ENCODE measurements around the gene AJAP1. TPM values are rescaled to one million over a fixed set of nuclear protein-coding genes. Genes with fewer than 3 reads are reported as not detected.

Gene AJAP1
- total and polyA plus RNA-seq, 2 of the 13 experiments (the other 11 are each of a cell fraction or from before 2014, with no cell fraction given) = not detected

DNA sequence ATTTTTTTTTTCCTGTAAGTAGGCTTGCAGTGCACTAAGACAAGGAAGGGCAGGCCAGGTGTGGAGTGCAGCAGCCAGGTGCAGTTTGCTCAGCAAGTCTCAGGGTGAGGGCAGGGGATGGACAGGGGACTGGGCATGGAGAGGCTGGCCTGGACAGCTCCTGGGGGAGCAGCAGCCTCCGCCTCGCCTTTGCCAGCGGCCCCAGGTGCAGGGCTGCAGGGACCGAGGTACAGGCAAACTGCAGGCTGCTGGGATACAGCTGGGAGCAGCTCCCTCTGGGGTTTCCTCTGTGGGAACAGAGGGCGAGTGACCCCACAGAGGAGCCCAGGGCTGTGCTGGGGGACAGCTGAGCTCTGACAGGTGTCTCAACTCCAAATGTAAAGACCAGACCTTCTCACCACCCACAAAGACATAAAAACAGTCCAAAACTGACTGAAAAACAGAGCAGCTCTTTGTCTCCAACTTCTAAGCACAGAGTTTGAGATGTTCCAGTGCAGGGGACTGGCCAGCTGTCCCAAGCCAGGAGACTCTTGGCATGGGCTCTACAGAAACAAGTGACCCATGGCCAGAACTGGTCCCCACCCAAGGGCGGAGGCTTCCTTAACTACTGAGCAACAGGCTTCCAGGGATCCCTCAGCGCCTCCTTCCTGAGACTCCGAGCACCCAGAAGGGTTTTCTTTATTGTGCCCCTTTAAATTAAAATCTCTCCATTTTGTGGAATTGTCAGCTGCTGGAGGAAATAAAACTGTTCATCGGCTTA lies 27.7 kb upstream of the AJAP1 start (continued):
- TF ChIP-seq, protein P1, sequence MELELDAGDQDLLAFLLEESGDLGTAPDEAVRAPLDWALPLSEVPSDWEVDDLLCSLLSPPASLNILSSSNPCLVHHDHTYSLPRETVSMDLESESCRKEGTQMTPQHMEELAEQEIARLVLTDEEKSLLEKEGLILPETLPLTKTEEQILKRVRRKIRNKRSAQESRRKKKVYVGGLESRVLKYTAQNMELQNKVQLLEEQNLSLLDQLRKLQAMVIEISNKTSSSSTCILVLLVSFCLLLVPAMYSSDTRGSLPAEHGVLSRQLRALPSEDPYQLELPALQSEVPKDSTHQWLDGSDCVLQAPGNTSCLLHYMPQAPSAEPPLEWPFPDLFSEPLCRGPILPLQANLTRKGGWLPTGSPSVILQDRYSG (CRISPR knock-in tag; IDR thresholded peaks at IDR 0.05) = no peak
- no peak for TF ChIP-seq MXI1 (IDR thresholded peaks at IDR 0.05; ENCODE audit: borderline replicate concordance, low read depth, low read length)

DNA sequence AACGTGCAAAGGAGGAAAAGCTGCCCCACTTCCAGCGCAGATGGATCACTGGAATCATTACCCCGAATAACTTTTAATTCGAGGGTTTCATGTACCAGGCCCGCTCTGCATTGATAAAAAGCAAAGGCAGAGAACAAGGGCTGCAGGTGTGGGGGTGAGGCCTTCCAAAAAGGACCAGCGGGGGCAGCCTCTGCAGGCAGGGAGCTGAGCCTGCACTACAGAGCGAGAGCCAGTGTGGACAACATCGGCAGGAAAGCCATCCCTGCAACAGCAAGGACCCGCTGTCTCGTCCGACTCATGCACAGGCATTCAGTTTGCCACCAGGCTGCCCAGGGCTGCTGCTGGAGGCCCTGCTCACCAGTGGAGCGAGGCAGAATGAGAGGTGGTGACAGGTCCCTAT lies 27.1 kb upstream of the AJAP1 start:
- peaks cover 2 to 37% of the 10 kb centered on the region in 2 experiments; a peak in 2 of 5 replicates for H3K27me3 ChIP-seq (ENCODE audit: control insufficient read depth in 1 of 2, insufficient read depth in 2 of 2, low read length in 2 of 2)
- ChIA-PET POLR2A (no interaction called here), CTCF (ENCODE audit: low intra/inter-chr PET ratio, low total read pairs) (no interaction called here)
- WGBS (ENCODE audit: low lambda C conversion rate) = 23% methylated on average over 5 of the region's 12 CpGs
- H3K9ac ChIP-seq (ENCODE audit: insufficient read depth, low read depth, low read length) = no peak overlapping the region
- FAIRE-seq = no peak
- no peak overlapping the region for H2AFZ ChIP-seq (ENCODE audit: low read length)
- H3K36me3 ChIP-seq (replicated peaks in 1 of 2; ENCODE audit: control insufficient read depth in 1 of 2, insufficient read depth in 2 of 2, low read length in 2 of 2) = no peaks in the 10 kb centered on the region
- no peaks in the 10 kb centered on the region for H3K79me2 ChIP-seq (ENCODE audit: insufficient read depth, low read length)
- no peak for DNase-seq (ENCODE audit: low spot score)
- H3K4me1 ChIP-seq (ENCODE audit: insufficient read depth, low read length) = no peaks in the 10 kb centered on the region
- 0 out of 2 replicates have a peak, but pooled peaks cover 7% of the 10 kb centered on the region for H4K20me1 ChIP-seq (ENCODE audit: insufficient read depth, low read length)
- intact Hi-C loops (cut with micrococcal nuclease; ENCODE audit: unreplicated experiment) (no loop called here), in situ Hi-C loops (cut with HindIII; ENCODE audit: extremely low pct_ligation_motif_present, low pct_unique_long_range_greater_than_20kb) (no loop called here)
- no peak overlapping the region for H3K4me2 ChIP-seq (ENCODE audit: low read depth, low read length)
- ATAC-seq = no peak
- H3K27ac ChIP-seq (ENCODE audit: extremely low read length, insufficient read depth, low read length) = no peak overlapping the region
- H3K4me3 ChIP-seq (replicated peaks in 1 of 3; ENCODE audit: insufficient read depth in 1 of 3, low read depth in 2 of 3, low read length in 3 of 3) = no peak overlapping the region
- no TSS peak for BruUV-seq (replicated peaks)
- H3K9me3 ChIP-seq (ENCODE audit: low read length) = no peaks in the 10 kb centered on the region
- TF ChIP-seq ZNF557 (CRISPR knock-in tag; IDR thresholded peaks at IDR 0.05) = no peak
- TF ChIP-seq, protein P2, sequence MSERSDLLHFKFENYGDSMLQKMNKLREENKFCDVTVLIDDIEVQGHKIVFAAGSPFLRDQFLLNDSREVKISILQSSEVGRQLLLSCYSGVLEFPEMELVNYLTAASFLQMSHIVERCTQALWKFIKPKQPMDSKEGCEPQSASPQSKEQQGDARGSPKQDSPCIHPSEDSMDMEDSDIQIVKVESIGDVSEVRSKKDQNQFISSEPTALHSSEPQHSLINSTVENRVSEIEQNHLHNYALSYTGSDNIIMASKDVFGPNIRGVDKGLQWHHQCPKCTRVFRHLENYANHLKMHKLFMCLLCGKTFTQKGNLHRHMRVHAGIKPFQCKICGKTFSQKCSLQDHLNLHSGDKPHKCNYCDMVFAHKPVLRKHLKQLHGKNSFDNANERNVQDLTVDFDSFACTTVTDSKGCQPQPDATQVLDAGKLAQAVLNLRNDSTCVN (CRISPR knock-in tag; IDR thresholded peaks at IDR 0.05; ENCODE audit: borderline replicate concordance) = no peak
- TF ChIP-seq, protein P3, sequence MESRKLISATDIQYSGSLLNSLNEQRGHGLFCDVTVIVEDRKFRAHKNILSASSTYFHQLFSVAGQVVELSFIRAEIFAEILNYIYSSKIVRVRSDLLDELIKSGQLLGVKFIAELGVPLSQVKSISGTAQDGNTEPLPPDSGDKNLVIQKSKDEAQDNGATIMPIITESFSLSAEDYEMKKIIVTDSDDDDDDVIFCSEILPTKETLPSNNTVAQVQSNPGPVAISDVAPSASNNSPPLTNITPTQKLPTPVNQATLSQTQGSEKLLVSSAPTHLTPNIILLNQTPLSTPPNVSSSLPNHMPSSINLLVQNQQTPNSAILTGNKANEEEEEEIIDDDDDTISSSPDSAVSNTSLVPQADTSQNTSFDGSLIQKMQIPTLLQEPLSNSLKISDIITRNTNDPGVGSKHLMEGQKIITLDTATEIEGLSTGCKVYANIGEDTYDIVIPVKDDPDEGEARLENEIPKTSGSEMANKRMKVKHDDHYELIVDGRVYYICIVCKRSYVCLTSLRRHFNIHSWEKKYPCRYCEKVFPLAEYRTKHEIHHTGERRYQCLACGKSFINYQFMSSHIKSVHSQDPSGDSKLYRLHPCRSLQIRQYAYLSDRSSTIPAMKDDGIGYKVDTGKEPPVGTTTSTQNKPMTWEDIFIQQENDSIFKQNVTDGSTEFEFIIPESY (CRISPR knock-in tag; IDR thresholded peaks at IDR 0.05) = no peak
- no peak for TF ChIP-seq BHLHE40 (IDR thresholded peaks at IDR 0.05; ENCODE audit: low read length)
- no peak for TF ChIP-seq ZNF350 (CRISPR knock-in tag; IDR thresholded peaks at IDR 0.05; ENCODE audit: borderline replicate concordance, low read depth)
- no peak for TF ChIP-seq ZNF136 (CRISPR knock-in tag; IDR thresholded peaks at IDR 0.05; ENCODE audit: low read depth)
- TF ChIP-seq, protein P4, sequence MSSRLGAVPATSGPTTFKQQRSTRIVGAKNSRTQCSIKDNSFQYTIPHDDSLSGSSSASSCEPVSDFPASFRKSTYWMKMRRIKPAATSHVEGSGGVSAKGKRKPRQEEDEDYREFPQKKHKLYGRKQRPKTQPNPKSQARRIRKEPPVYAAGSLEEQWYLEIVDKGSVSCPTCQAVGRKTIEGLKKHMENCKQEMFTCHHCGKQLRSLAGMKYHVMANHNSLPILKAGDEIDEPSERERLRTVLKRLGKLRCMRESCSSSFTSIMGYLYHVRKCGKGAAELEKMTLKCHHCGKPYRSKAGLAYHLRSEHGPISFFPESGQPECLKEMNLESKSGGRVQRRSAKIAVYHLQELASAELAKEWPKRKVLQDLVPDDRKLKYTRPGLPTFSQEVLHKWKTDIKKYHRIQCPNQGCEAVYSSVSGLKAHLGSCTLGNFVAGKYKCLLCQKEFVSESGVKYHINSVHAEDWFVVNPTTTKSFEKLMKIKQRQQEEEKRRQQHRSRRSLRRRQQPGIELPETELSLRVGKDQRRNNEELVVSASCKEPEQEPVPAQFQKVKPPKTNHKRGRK (CRISPR knock-in tag; IDR thresholded peaks at IDR 0.05) = no peak
- TF ChIP-seq, protein P5, sequence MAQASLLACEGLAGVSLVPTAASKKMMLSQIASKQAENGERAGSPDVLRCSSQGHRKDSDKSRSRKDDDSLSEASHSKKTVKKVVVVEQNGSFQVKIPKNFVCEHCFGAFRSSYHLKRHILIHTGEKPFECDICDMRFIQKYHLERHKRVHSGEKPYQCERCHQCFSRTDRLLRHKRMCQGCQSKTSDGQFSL (CRISPR knock-in tag; IDR thresholded peaks at IDR 0.05) = no peak
